ENCODE results near the gene HBS1L. TPM values are rescaled to one million over a fixed set of nuclear protein-coding genes. Genes with fewer than 3 reads are reported as not detected.

HBS1L gene
- total RNA-seq, 2 donors from 2014 or later: 21.3 to 29.0 TPM

DNA sequence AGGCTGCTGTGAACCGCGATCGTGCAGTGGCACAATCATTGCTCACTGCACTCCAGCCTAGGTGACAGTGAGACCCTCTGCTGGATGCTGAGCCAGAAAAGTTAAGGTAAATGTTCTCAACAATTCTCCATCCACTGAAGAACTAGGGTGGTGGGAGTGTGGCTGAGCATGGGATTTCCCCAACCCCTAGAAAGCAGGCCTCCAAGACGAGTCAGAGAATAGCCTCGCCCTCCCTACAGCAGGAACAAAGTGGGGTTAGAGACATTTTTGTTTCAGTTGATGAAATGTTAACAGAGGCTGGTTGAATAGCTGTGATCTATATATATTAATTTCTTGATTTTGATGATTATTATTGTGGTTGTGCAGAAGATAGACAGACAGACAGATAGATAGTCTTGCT, 98.6 kb downstream of the HBS1L start:
- TF ChIP-seq CTCF (IDR thresholded peaks at IDR 0.05): no peak
- TF ChIP-seq POLR2A (IDR thresholded peaks at IDR 0.05): no peak
- WGBS, 2 donors: 90 to 96% methylated on average over 5 of the region's 5 CpGs
- intact Hi-C loops (cut with DNase I): no loop called here
- ATAC-seq (no peak), DNase-seq (no peak)
- Histone ChIP-seq H3K9me3 (no peaks in the 10 kb centered on the region), H3K4me1 (no peaks in the 10 kb centered on the region), H3K4me3 (no peak overlapping the region), H3K27me3 (no peaks in the 10 kb centered on the region), H3K36me3 (replicated peaks in 1 of 2; ENCODE audit: insufficient read depth in 1 of 2, low read depth in 2 of 2) (no peaks in the 10 kb centered on the region), H3K27ac (no peak overlapping the region)

- Histone ChIP-seq H3K27ac (no peak overlapping the region), H3K27me3 (no peaks in the 10 kb centered on the region), H3K9me3 (no peaks in the 10 kb centered on the region), H3K36me3 (replicated peaks in 1 of 2; ENCODE audit: insufficient read depth in 1 of 2, low read depth in 2 of 2) (no peaks in the 10 kb centered on the region), H3K4me1 (no peaks in the 10 kb centered on the region), H3K4me3 (no peak overlapping the region)
- DNase-seq (no peak), ATAC-seq (no peak)
- WGBS, 2 donors: 65 to 70% methylated on average over 4 of the region's 4 CpGs
- intact Hi-C loops (cut with DNase I): no loop called here
- TF ChIP-seq POLR2A (IDR thresholded peaks at IDR 0.05) (no peak), CTCF (IDR thresholded peaks at IDR 0.05) (no peak)
Measured at GRCh38 chr6:134954272-134955000, 100.2 kb downstream of the HBS1L start.

- intact Hi-C loops (cut with DNase I): no loop called here
Measured at GRCh38 chr6:134951494-134952263, 102.9 kb downstream of the HBS1L start.

GRCh38 chr6:134950482-134950881, 104.1 kb downstream of the HBS1L start:
- no peaks in the 10 kb centered on the region for H3K36me3 ChIP-seq (replicated peaks in 1 of 2; ENCODE audit: insufficient read depth in 1 of 2, low read depth in 2 of 2)
- ATAC-seq (no peak), DNase-seq (no peak)
- no peaks in the 10 kb centered on the region for H3K9me3 ChIP-seq
- H3K27ac ChIP-seq: no peak overlapping the region
- H3K4me1 ChIP-seq: no peaks in the 10 kb centered on the region
- TF ChIP-seq POLR2A (IDR thresholded peaks at IDR 0.05) (no peak), CTCF (IDR thresholded peaks at IDR 0.05) (no peak)
- H3K27me3 ChIP-seq: no peaks in the 10 kb centered on the region
- intact Hi-C loops (cut with DNase I): no loop called here
- 46 to 48% methylated on average over 2 of the region's 2 CpGs for WGBS, 2 donors
- no peak overlapping the region for H3K4me3 ChIP-seq

More at GRCh38 chr6:134951494-134952263, 102.9 kb downstream of the HBS1L start:
- 84 to 85% methylated on average over 13 of the region's 13 CpGs for WGBS, 2 donors
- H3K27me3 ChIP-seq: no peaks in the 10 kb centered on the region
- TF ChIP-seq POLR2A (IDR thresholded peaks at IDR 0.05) (no peak), CTCF (IDR thresholded peaks at IDR 0.05) (no peak)
- no peak overlapping the region for H3K4me3 ChIP-seq
- H3K36me3 ChIP-seq (replicated peaks in 1 of 2; ENCODE audit: insufficient read depth in 1 of 2, low read depth in 2 of 2): no peaks in the 10 kb centered on the region
- H3K27ac ChIP-seq: no peak overlapping the region
- H3K4me1 ChIP-seq: no peaks in the 10 kb centered on the region
- no peaks in the 10 kb centered on the region for H3K9me3 ChIP-seq
- ATAC-seq: no peak
- no peak for DNase-seq

All from body of pancreas (tissue), 4 donors.